Measurements from ENCODE around the gene ERCC8.
A peak's percentile ranks its signal among the peaks of the same experiment; 100 is the strongest.

ERCC8 gene

DNA sequence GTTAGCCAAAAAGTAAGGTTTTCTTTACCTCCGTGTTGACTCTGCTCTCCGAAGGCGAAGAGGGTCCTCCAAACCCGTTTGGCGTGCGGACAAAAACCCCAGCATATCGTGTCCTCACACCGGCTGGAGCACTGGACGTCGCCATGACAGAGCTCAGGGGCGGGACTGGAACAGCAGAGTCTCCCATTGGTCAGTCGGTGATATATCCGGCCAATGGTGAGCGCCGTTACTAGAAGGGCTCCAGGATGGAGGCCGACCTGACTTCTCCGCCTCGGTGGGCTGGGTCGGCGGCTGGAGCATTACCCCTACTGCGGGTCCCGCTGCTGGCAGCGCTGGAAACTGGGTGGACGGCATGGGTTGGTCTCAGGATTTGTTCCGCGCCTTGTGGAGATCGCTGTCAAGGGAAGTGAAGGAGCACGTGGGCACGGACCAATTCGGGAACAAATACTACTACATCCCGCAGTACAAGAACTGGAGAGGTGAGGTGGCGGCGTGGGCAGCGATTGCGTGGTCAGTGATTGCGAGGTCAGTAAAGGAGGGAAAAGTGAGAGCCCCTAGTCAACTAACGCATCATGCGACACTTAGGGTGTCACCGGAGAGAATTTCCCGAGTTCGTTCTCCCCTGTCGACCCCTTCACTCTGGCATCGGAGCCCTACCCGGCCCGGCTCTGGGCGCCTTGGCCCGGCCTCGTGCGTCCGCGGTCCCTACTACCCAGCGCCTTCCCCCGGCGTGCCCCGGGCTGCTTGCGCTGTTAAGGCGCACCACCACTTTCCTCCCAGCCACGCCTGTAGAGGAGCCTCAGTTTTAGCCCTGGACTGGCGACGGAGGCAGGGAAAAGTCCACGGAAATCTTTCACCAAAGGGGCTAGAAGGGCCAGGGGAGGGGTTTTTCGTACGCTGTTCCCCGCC is at the start of gene ERCC8, which contains the start of gene NDUFAF2 (continued):
- TF ChIP-seq ZNF138 (tag by site-specific recombination; IDR thresholded peaks at IDR 0.05; ENCODE audit: borderline replicate concordance) (no peak), GLIS1 (tag by site-specific recombination; IDR thresholded peaks at IDR 0.05) (0 out of 2 replicates have a peak, but pooled peaks have one; percentile 7), ZNF280C (tag by site-specific recombination; IDR thresholded peaks at IDR 0.05) (no peak), ZNF610 (tag by site-specific recombination; IDR thresholded peaks at IDR 0.05; ENCODE audit: borderline replicate concordance) (no peak), ZNF157 (tag by site-specific recombination; IDR thresholded peaks at IDR 0.05) (no peak), SP2 (tag by site-specific recombination; IDR thresholded peaks at IDR 0.05) (peak; percentile 87), ZNF175 (tag by site-specific recombination; IDR thresholded peaks at IDR 0.05) (no peak), PBX3 (CRISPR knock-in tag; IDR thresholded peaks at IDR 0.05) (no peak), ZNF626 (tag by site-specific recombination; IDR thresholded peaks at IDR 0.05) (no peak), ZNF16 (tag by site-specific recombination; IDR thresholded peaks at IDR 0.05; ENCODE audit: low read depth) (no peak), ZNF518A (tag by site-specific recombination; conservative IDR thresholded peaks at IDR 0.05; ENCODE audit: low read depth) (no peak), KLF8 (tag by site-specific recombination; IDR thresholded peaks at IDR 0.05) (no peak; the same call in 1 of the 2 replicates), GLI2 (tag by site-specific recombination; IDR thresholded peaks at IDR 0.05; ENCODE audit: borderline replicate concordance, low read depth) (no peak), ZNF26 (tag by site-specific recombination; IDR thresholded peaks at IDR 0.05) (no peak), ZNF354C (tag by site-specific recombination; IDR thresholded peaks at IDR 0.05; ENCODE audit: borderline replicate concordance, low read depth) (no peak), ZNF416 (tag by site-specific recombination; IDR thresholded peaks at IDR 0.05) (no peak), ZNF341 (tag by site-specific recombination; IDR thresholded peaks at IDR 0.05; ENCODE audit: low read depth) (peak; percentile 75)
- TF ChIP-seq, protein P1, sequence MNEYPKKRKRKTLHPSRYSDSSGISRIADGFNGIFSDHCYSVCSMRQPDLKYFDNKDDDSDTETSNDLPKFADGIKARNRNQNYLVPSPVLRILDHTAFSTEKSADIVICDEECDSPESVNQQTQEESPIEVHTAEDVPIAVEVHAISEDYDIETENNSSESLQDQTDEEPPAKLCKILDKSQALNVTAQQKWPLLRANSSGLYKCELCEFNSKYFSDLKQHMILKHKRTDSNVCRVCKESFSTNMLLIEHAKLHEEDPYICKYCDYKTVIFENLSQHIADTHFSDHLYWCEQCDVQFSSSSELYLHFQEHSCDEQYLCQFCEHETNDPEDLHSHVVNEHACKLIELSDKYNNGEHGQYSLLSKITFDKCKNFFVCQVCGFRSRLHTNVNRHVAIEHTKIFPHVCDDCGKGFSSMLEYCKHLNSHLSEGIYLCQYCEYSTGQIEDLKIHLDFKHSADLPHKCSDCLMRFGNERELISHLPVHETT (tag by site-specific recombination; IDR thresholded peaks at IDR 0.05) = no peak
- TF ChIP-seq, protein P2, sequence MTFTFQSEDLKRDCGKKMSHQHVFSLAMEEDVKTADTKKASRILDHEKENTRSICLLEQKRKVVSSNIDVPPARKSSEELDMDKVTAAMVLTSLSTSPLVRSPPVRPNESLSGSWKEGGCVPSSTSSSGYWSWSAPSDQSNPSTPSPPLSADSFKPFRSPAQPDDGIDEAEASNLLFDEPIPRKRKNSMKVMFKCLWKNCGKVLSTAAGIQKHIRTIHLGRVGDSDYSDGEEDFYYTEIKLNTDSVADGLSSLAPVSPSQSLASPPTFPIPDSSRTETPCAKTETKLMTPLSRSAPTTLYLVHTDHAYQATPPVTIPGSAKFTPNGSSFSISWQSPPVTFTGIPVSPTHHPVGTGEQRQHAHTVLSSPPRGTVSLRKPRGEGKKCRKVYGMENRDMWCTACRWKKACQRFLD (tag by site-specific recombination; IDR thresholded peaks at IDR 0.05) = peak; percentile 71; the same call in 1 of the 2 replicates
- TF ChIP-seq, protein P3, sequence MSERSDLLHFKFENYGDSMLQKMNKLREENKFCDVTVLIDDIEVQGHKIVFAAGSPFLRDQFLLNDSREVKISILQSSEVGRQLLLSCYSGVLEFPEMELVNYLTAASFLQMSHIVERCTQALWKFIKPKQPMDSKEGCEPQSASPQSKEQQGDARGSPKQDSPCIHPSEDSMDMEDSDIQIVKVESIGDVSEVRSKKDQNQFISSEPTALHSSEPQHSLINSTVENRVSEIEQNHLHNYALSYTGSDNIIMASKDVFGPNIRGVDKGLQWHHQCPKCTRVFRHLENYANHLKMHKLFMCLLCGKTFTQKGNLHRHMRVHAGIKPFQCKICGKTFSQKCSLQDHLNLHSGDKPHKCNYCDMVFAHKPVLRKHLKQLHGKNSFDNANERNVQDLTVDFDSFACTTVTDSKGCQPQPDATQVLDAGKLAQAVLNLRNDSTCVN (tag by site-specific recombination; optimal IDR thresholded peaks at IDR 0.05) = peak; percentile 50
- TF ChIP-seq, protein P4, sequence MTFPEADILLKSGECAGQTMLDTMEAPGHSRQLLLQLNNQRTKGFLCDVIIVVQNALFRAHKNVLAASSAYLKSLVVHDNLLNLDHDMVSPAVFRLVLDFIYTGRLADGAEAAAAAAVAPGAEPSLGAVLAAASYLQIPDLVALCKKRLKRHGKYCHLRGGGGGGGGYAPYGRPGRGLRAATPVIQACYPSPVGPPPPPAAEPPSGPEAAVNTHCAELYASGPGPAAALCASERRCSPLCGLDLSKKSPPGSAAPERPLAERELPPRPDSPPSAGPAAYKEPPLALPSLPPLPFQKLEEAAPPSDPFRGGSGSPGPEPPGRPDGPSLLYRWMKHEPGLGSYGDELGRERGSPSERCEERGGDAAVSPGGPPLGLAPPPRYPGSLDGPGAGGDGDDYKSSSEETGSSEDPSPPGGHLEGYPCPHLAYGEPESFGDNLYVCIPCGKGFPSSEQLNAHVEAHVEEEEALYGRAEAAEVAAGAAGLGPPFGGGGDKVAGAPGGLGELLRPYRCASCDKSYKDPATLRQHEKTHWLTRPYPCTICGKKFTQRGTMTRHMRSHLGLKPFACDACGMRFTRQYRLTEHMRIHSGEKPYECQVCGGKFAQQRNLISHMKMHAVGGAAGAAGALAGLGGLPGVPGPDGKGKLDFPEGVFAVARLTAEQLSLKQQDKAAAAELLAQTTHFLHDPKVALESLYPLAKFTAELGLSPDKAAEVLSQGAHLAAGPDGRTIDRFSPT (tag by site-specific recombination; IDR thresholded peaks at IDR 0.05) = peak; percentile 65
